Left lobe of liver (tissue), 2 donors: ENCODE data around the gene GEMIN2. TPM values are rescaled to one million over a fixed set of nuclear protein-coding genes. Genes with fewer than 3 reads are reported as not detected.
"Not testable (repeated sequence)": the region's sequence is repeated elsewhere in the genome, so short reads cannot be mapped to it uniquely, and the experiment has no call there.

Experiments used
- ATAC-seq: fragments of 200-7000 bp; cut with Tn5 transposase; one replicate; pipeline ENCODE4 v1.9.1; 2020; ENCODE audit warnings: mild to moderate bottlenecking, moderate library complexity
- DNase-seq: peaks from one replicate; pipeline ENCODE4 v3.0.0-alpha.2; 2020; ENCODE audit warnings: low spot score
- total RNA-seq: library from RNA; stranded (reverse); gene quantifications from one replicate; pipeline ENCODE4 v1.2.1, GENCODE V29; 2021
- donor health status: DM: no; HTN: no; CAD: no; lungs with moderate emphysema.
- donor health status: DM: no; HTN: yes; CAD: no.

The GEMIN2 gene
- total RNA-seq, 1 donor from 2014 or later: 3.6 TPM

GRCh38 chr14:39109893-39110715, 4.0 kb upstream of the GEMIN2 start:
- ATAC-seq (no peak), DNase-seq (no peak)

GRCh38 chr14:39113685-39114072, 444 bp upstream of the GEMIN2 start:
- ATAC-seq: no peak
- no peak for DNase-seq

GRCh38 chr14:39122330-39123138, 8.4 kb downstream of the GEMIN2 start:
- no peak for ATAC-seq
- DNase-seq: no peak

- not testable (repeated sequence) for DNase-seq, ATAC-seq
Measured at GRCh38 chr14:39137835-39138234, 23.7 kb downstream of the GEMIN2 start.

- no peak for ATAC-seq
- no peak for DNase-seq
Measured at GRCh38 chr14:39138440-39138839, 24.3 kb downstream of the GEMIN2 start.

- ATAC-seq (no peak), DNase-seq (no peak)
Measured at GRCh38 chr14:39140170-39140569, 26.0 kb downstream of the GEMIN2 start.

GRCh38 chr14:39141623-39142022, 27.5 kb downstream of the GEMIN2 start:
- not testable (repeated sequence) for ATAC-seq, DNase-seq

- DNase-seq, ATAC-seq: not testable (repeated sequence)
Measured at GRCh38 chr14:39143226-39143625, 29.1 kb downstream of the GEMIN2 start.

GRCh38 chr14:39145266-39145966, 31.3 kb downstream of the GEMIN2 start:
- ATAC-seq (peak; percentile 86), DNase-seq (no peak)

GRCh38 chr14:39154594-39155189, 40.6 kb downstream of the GEMIN2 start:
- peak; percentile 68 for DNase-seq

GRCh38 chr14:39157491-39157890, 43.4 kb downstream of the GEMIN2 start:
- no peak for DNase-seq
- no peak for ATAC-seq

More at GRCh38 chr14:39154594-39155189, 40.6 kb downstream of the GEMIN2 start:
- peak; percentile 94 for ATAC-seq

GRCh38 chr14:39158222-39158858, 44.2 kb downstream of the GEMIN2 start:
- DNase-seq (no peak), ATAC-seq (peak; percentile 61)

GRCh38 chr14:39160494-39160893, 46.4 kb downstream of the GEMIN2 start:
- DNase-seq (no peak), ATAC-seq (no peak)

- not testable (repeated sequence) for ATAC-seq, DNase-seq
Measured at GRCh38 chr14:39167797-39168320, 53.7 kb downstream of the GEMIN2 start.

- ATAC-seq: no peak
Measured at GRCh38 chr14:39168591-39168990, 54.5 kb downstream of the GEMIN2 start.

GRCh38 chr14:39169541-39169900, 55.4 kb downstream of the GEMIN2 start:
- ATAC-seq: peak; percentile 69
- DNase-seq: no peak

More at GRCh38 chr14:39168591-39168990, 54.5 kb downstream of the GEMIN2 start:
- DNase-seq: no peak

- ATAC-seq: no peak
- DNase-seq: no peak
Measured at GRCh38 chr14:39173198-39173597, 59.1 kb downstream of the GEMIN2 start.

GRCh38 chr14:39174560-39175444, 60.7 kb downstream of the GEMIN2 start, which contains the start of gene PNN:
PNN (plus strand) TSS chr14:39175254; CDS start chr14:39175280, 26 bp downstream.
- ATAC-seq (peak; percentile 87), DNase-seq (peak; percentile 98)
